Central memory CD8-positive, alpha-beta T cell (primary cell): Measurements from ENCODE around the gene EXOC5.
"Not testable (repeated sequence)": the region's sequence is repeated elsewhere in the genome, so short reads cannot be mapped to it uniquely, and the experiment has no call there.

Experiments
- ATAC-seq: fragments of 150-1000 bp; cut with Tn5 transposase; replicated peaks from 2 replicates; pipeline ENCODE4 v1.10.0; 2022; ENCODE audit warnings: mild to moderate bottlenecking, moderate FRiP score, moderate number of reproducible peaks; ENCODE audit not compliant: poor library complexity, severe bottlenecking; ENCODE audit errors: extremely low read depth
- DNase-seq, 2 donors: peaks; one replicate each; pipeline ENCODE4 v3.0.0; 2021; ENCODE audit warnings: low spot score in 2 of 2
- H3K27ac Mint-ChIP-seq: one replicate; pipeline ENCODE4 v1.8.0; 2022; ENCODE audit warnings: low read depth, mild to moderate bottlenecking, moderate library complexity, mixed read lengths
- H3K27me3 Mint-ChIP-seq: one replicate; pipeline ENCODE4 v1.8.0; 2022; ENCODE audit warnings: mixed read lengths
- H3K36me3 Mint-ChIP-seq: one replicate; pipeline ENCODE4 v1.8.0; 2022; ENCODE audit warnings: mild to moderate bottlenecking, moderate library complexity, mixed read lengths; ENCODE audit not compliant: insufficient read depth
- H3K4me1 Mint-ChIP-seq: one replicate; pipeline ENCODE4 v1.8.0; 2022; ENCODE audit warnings: mixed read lengths
- H3K4me3 Mint-ChIP-seq: one replicate; pipeline ENCODE4 v1.8.0; 2022; ENCODE audit warnings: mild to moderate bottlenecking, moderate library complexity, mixed read lengths
- H3K9me3 Mint-ChIP-seq: one replicate; pipeline ENCODE4 v1.8.0; 2022; ENCODE audit warnings: mixed read lengths

The EXOC5 gene

GRCh38 chr14:57244106-57244505 lies 24.6 kb downstream of the EXOC5 start:
- no peak for ATAC-seq
- Mint-ChIP-seq H3K4me1 (no peaks in the 10 kb centered on the region), H3K27me3 (no peaks in the 10 kb centered on the region), H3K9me3 (no peaks in the 10 kb centered on the region), H3K27ac (no peak overlapping the region), H3K36me3 (peaks cover 25% of the 10 kb centered on the region), H3K4me3 (no peak overlapping the region)
- no peak for DNase-seq

- Mint-ChIP-seq H3K27me3 (no peaks in the 10 kb centered on the region), H3K36me3 (peaks cover 31% of the 10 kb centered on the region), H3K9me3 (no peaks in the 10 kb centered on the region), H3K4me1 (no peaks in the 10 kb centered on the region), H3K4me3 (no peak overlapping the region), H3K27ac (no peak overlapping the region)
- no peak for ATAC-seq
- DNase-seq, result no peak
Measured at GRCh38 chr14:57243320-57243719, 25.4 kb downstream of the EXOC5 start.

GRCh38 chr14:57240115-57240514 lies 28.6 kb downstream of the EXOC5 start:
- not testable (repeated sequence) for DNase-seq, H3K4me3 Mint-ChIP-seq, H3K27ac Mint-ChIP-seq, H3K4me1 Mint-ChIP-seq, H3K9me3 Mint-ChIP-seq, ATAC-seq, H3K27me3 Mint-ChIP-seq
- H3K36me3 Mint-ChIP-seq, result peaks cover 23% of the 10 kb centered on the region

- Mint-ChIP-seq H3K9me3 (no peaks in the 10 kb centered on the region), H3K27me3 (no peaks in the 10 kb centered on the region), H3K27ac (no peak overlapping the region), H3K4me3 (no peak overlapping the region), H3K36me3 (peaks cover 29% of the 10 kb centered on the region), H3K4me1 (no peaks in the 10 kb centered on the region)
- DNase-seq, result no peak
- no peak for ATAC-seq
Measured at GRCh38 chr14:57232006-57232405, 36.7 kb downstream of the EXOC5 start.

GRCh38 chr14:57228320-57228719 lies 40.4 kb downstream of the EXOC5 start:
- H3K36me3 Mint-ChIP-seq, result peaks cover 27% of the 10 kb centered on the region
- H3K27ac Mint-ChIP-seq, result not testable (repeated sequence)

GRCh38 chr14:57227083-57227482 lies 41.6 kb downstream of the EXOC5 start:
- no peaks in the 10 kb centered on the region for H3K9me3 Mint-ChIP-seq
- peaks cover 21% of the 10 kb centered on the region for H3K36me3 Mint-ChIP-seq
- no peak for DNase-seq
- H3K4me1 Mint-ChIP-seq, result no peaks in the 10 kb centered on the region
- no peak overlapping the region for H3K27ac Mint-ChIP-seq
- no peaks in the 10 kb centered on the region for H3K27me3 Mint-ChIP-seq
- H3K4me3 Mint-ChIP-seq, result no peak overlapping the region
- no peak for ATAC-seq

More at GRCh38 chr14:57228320-57228719, 40.4 kb downstream of the EXOC5 start:
- not testable (repeated sequence) for H3K27me3 Mint-ChIP-seq, ATAC-seq, DNase-seq, H3K4me3 Mint-ChIP-seq, H3K4me1 Mint-ChIP-seq, H3K9me3 Mint-ChIP-seq

GRCh38 chr14:57221931-57222330 lies 46.8 kb downstream of the EXOC5 start:
- no peak overlapping the region for H3K27ac Mint-ChIP-seq
- ATAC-seq, result no peak
- no peak overlapping the region for H3K4me3 Mint-ChIP-seq
- no peaks in the 10 kb centered on the region for H3K27me3 Mint-ChIP-seq
- DNase-seq, result no peak
- peaks cover 13% of the 10 kb centered on the region for H3K36me3 Mint-ChIP-seq
- H3K9me3 Mint-ChIP-seq, result no peaks in the 10 kb centered on the region
- H3K4me1 Mint-ChIP-seq, result no peaks in the 10 kb centered on the region

GRCh38 chr14:57212919-57213318 lies 55.8 kb downstream of the EXOC5 start:
- Mint-ChIP-seq H3K27ac (no peak overlapping the region), H3K4me3 (no peak overlapping the region), H3K9me3 (no peaks in the 10 kb centered on the region), H3K4me1 (no peaks in the 10 kb centered on the region), H3K36me3 (peaks cover 51% of the 10 kb centered on the region), H3K27me3 (no peaks in the 10 kb centered on the region)
- no peak for DNase-seq
- ATAC-seq, result no peak

GRCh38 chr14:57209561-57209960 lies 59.1 kb downstream of the EXOC5 start:
- Mint-ChIP-seq H3K4me1 (no peaks in the 10 kb centered on the region), H3K27ac (no peak overlapping the region), H3K36me3 (peaks cover 42% of the 10 kb centered on the region), H3K27me3 (no peaks in the 10 kb centered on the region), H3K4me3 (no peak overlapping the region), H3K9me3 (no peaks in the 10 kb centered on the region)
- ATAC-seq, result no peak
- no peak for DNase-seq

GRCh38 chr14:57205938-57206337 lies 62.8 kb downstream of the EXOC5 start:
- H3K27me3 Mint-ChIP-seq, result no peaks in the 10 kb centered on the region
- no peak overlapping the region for H3K27ac Mint-ChIP-seq
- ATAC-seq (no peak), DNase-seq (no peak)
- peaks cover 21% of the 10 kb centered on the region for H3K36me3 Mint-ChIP-seq
- H3K4me3 Mint-ChIP-seq, result no peak overlapping the region
- no peaks in the 10 kb centered on the region for H3K4me1 Mint-ChIP-seq
- no peaks in the 10 kb centered on the region for H3K9me3 Mint-ChIP-seq

- not testable (repeated sequence) for H3K4me1 Mint-ChIP-seq, H3K27me3 Mint-ChIP-seq, H3K9me3 Mint-ChIP-seq, DNase-seq, ATAC-seq, H3K4me3 Mint-ChIP-seq, H3K27ac Mint-ChIP-seq, H3K36me3 Mint-ChIP-seq
Measured at GRCh38 chr14:57202672-57203071, 66.0 kb downstream of the EXOC5 start.

GRCh38 chr14:57199921-57200320 lies 68.8 kb downstream of the EXOC5 start:
- DNase-seq (no peak), ATAC-seq (no peak)
- Mint-ChIP-seq H3K4me1 (no peaks in the 10 kb centered on the region), H3K36me3 (no peaks in the 10 kb centered on the region), H3K4me3 (no peak overlapping the region), H3K27ac (no peak overlapping the region), H3K27me3 (peaks cover 16% of the 10 kb centered on the region), H3K9me3 (no peaks in the 10 kb centered on the region)

GRCh38 chr14:57189070-57189469 lies 79.6 kb downstream of the EXOC5 start:
- DNase-seq (no peak), ATAC-seq (no peak)
- H3K9me3 Mint-ChIP-seq, result no peaks in the 10 kb centered on the region
- peaks cover 3% of the 10 kb centered on the region for H3K36me3 Mint-ChIP-seq
- H3K4me1 Mint-ChIP-seq, result no peaks in the 10 kb centered on the region
- no peak overlapping the region for H3K4me3 Mint-ChIP-seq
- H3K27me3 Mint-ChIP-seq, result peaks cover 53% of the 10 kb centered on the region
- H3K27ac Mint-ChIP-seq, result no peak overlapping the region
